NT2/D1 (cell line): Measurements from ENCODE around the gene KDM4B.

Experiments
- SUZ12 ChIP-seq: IDR thresholded peaks from 2 replicates; pipeline ENCODE4 v1.6.1; 2011; ENCODE audit not compliant: insufficient read length, insufficient read depth; ENCODE audit errors: extremely low read depth
- ZNF274 ChIP-seq: IDR thresholded peaks from 2 replicates; pipeline ENCODE4 v1.6.1; 2011; ENCODE audit warnings: mild to moderate bottlenecking, low read depth, low read length

DNA sequence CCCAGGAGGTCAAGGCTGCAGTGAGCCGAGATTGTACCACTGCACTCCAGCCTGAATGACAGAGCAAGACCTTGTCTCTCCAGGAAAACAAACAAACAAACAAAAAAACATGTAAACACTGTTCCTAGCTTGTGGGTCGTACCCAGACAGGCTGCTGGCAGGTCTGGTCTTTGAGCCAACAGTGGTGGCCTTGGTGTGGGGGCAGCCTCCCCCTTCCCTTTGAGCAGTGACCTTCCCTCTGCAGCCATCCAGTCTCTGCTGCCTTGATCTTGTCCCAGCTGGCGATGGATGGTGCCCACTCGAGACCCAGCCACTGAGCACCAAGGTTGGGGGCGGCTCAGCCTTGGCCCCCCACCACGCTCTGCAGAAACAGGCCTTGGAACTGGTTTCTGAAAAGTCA, 143.3 kb downstream of the KDM4B start:
- TF ChIP-seq ZNF274 (no peak), SUZ12 (no peak)
